GM10266 (cell line): ENCODE results near the gene WNT7B.

Experiments
- DNase-seq: peaks from one replicate; pipeline ENCODE4 v3.0.0; 2012; ENCODE audit errors: extremely low spot score
- TF ChIP-seq, protein P1 (sequence below): IDR thresholded peaks from 2 replicates; pipeline ENCODE4 v1.5.1; 2012; ENCODE audit warnings: mild to moderate bottlenecking, low read depth; ENCODE audit not compliant: control insufficient read depth, insufficient read depth; ENCODE audit errors: missing control alignments

The WNT7B gene

DNA sequence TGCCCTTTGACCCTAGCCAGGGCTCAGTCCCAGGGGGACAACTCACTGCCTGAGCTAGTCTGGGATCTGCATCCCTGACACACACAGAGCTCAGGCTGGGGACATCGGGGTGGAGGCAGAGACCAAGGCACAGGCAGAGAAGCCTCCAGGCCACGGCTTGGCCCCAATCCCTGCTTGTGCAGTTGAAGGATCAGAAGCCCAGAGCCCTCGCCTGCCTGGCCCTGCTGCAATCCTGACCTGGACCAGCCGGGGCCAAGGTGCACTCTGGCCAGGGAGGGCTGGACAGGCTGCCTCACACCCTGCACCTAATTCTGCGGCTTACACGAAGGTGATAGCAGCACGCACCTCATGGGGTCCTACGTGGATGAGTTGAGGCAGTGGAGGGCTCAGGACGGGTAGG lies 34.6 kb downstream of the WNT7B start:
- TF ChIP-seq, protein P1, sequence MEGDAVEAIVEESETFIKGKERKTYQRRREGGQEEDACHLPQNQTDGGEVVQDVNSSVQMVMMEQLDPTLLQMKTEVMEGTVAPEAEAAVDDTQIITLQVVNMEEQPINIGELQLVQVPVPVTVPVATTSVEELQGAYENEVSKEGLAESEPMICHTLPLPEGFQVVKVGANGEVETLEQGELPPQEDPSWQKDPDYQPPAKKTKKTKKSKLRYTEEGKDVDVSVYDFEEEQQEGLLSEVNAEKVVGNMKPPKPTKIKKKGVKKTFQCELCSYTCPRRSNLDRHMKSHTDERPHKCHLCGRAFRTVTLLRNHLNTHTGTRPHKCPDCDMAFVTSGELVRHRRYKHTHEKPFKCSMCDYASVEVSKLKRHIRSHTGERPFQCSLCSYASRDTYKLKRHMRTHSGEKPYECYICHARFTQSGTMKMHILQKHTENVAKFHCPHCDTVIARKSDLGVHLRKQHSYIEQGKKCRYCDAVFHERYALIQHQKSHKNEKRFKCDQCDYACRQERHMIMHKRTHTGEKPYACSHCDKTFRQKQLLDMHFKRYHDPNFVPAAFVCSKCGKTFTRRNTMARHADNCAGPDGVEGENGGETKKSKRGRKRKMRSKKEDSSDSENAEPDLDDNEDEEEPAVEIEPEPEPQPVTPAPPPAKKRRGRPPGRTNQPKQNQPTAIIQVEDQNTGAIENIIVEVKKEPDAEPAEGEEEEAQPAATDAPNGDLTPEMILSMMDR = no peak

DNA sequence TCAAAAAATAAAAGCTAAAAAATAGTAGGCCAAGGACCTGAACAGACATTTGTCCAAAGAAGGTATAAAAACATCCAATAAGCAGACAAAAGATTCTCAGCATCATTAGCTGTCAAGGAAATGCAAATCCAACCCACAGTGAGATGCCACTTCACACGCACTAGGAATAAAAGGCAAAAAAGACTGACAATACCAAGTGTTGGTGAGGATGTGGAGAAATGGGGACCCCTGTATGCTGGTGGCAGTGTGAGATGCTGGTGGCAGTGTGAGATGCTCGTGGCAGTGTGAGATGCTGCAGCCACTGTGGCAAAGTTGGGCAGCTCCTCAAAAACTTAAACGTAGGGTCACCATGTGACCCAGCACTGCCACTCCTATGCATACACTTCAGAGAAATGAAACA lies 38.0 kb downstream of the WNT7B start:
- DNase-seq = no peak
- TF ChIP-seq, protein P1 = no peak

More for the DNA sequence above, 34.6 kb downstream of the WNT7B start:
- no peak for DNase-seq

DNA sequence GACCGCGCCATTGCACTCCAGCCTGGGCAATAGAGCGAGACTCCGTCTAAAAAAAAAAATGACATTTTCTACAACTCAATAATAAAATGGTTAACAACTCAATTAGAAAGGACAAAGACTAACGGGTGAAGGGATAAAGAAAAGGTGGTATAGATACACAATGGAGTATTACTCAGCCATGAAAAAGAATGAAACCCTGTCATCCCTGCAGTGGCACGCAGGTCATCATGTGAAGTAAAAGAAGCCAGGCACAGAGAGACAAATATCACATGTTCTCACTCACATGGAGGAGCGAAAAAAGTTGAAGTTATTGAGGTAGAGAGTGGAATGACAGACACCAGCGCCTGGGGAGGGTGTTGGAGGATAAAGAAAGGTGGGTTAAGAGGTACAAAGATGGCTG lies 39.0 kb downstream of the WNT7B start:
- TF ChIP-seq, protein P1 = no peak
- DNase-seq = no peak

DNA sequence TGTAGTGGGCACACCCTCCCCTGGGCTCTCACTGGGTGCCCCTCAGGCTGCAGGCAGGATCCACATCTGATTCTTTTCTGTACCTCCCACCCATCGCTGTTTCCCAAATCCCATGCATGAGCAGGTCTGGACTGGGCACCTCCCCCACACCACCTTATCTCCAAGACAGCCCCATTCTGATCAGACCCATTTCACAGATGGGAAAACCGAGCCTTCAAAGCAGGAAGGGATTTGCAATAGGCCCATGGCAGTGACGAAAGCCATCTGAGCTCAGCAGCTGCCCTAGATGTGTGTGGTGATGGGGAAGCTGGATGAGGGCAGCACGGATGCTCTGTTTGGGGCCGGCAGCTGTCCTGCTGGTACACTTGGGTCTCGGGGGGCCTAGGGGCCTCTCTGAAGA lies 41.4 kb downstream of the WNT7B start:
- no peak for DNase-seq
- TF ChIP-seq, protein P1 = no peak

DNA sequence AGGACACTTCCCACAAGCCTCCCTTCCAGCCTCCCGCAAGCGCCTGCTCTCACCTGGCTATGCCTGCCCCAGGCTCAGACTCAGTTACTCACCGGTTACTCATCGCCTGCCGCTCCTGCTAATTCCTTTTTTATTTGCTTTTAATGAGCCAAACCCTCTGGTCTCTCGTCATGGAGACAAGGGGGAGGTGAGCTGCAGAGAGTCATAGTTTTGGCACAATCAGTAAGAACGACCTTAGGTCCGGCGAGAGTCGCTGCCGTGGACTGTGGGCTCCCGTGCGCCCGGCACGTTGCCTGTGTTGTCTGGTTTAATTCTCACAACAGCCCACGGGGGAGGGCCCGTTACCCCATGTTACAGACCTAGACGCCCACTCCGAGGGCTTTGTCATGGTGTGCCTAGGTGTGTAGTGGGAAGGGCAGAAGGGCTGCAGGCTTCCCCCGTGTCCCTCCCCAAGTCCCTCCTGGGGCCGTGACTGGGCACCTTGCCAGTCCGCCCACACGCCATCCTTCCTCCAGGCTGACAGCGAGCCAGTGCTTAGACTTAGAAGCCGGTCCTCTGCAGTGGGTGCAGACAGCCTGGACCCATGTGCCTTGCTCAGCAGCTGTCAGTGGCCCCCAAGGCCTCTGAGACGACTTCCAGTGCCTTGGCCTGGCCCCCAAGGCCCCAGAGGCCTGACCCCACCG lies 42.2 kb downstream of the WNT7B start:
- DNase-seq = no peak

DNA sequence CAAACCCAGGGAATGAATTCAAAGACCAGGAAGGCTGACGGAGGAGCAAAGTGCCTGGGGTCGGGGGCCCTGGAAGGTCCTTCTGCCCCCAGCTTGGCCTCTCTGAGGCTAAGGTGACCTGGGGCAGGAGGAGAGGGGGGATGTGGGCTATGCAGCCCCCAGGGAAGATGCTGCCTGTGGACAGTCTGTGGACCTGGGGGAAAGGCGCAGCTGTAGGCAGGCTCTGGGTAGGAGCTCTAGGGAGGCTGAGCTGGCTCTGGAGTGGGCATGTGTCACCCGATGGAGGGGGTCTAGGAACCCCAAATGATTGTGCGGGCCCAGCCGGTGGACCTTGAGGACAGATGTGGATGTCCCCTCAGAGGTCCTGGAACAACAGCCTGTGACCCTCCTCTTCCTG lies 42.8 kb downstream of the WNT7B start:
- TF ChIP-seq, protein P1 = no peak
- DNase-seq = no peak

More for the DNA sequence above, 42.2 kb downstream of the WNT7B start:
- TF ChIP-seq, protein P1 = no peak

DNA sequence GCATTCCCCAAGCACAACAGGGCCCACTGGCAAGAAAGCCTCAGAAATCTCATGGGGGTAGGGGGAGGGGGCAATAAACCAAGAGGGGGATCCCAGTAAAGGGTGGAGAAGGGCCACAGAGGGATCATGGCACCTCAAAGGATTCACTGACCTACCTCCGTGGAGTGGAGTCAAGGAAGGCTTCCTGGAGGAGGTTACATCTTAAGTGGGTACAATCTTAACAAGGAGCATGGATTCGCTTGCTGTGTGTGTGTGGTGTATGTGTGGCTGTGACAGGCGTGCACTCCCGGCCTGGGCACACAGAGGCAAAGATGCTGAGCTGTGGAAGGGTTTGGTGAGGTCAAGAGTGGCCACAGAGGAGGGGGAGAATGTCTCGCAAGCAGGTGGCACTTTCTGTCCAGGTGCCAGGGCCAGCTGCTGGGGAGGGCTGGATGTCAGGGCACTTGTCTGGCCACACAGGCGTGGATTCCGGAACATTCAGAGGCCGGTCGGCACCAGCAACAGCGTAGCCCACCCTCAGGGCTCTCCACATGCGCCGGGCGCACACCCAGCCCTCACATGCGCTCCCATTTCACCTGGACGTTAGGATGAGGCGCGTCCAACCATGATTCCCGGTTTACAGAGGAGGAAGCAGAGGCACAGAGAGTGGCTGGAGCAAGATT lies 43.3 kb downstream of the WNT7B start:
- DNase-seq = no peak
- TF ChIP-seq, protein P1 = no peak
